Hepatocyte (in vitro differentiated cells): ENCODE data around the gene EXOC3L4. TPM values are rescaled to one million over a fixed set of nuclear protein-coding genes. Genes with fewer than 3 reads are reported as not detected.

ENCODE experiments used
- DNase-seq: peaks from one replicate; pipeline ENCODE4 v3.0.0-alpha.2; 2016; ENCODE audit warnings: low spot score
- H2AFZ ChIP-seq: fragments of 200-600 bp; sonication (generic); 2 replicates; pipeline ENCODE4 v1.6.0; 2016; ENCODE audit warnings: antibody characterized with exemption, mild to moderate bottlenecking
- H3K27ac ChIP-seq: fragments of 200-600 bp; sonication (generic); 2 replicates; pipeline ENCODE4 v1.5.1; 2016; ENCODE audit warnings: mild to moderate bottlenecking
- H3K27me3 ChIP-seq: fragments of 200-600 bp; sonication (generic); 2 replicates; pipeline ENCODE4 v1.6.1; 2016
- H3K36me3 ChIP-seq: fragments of 200-600 bp; sonication (generic); replicated peaks from 2 replicates; pipeline ENCODE4 v1.5.1; 2016; ENCODE audit warnings: low read depth; ENCODE audit not compliant: insufficient read depth
- H3K4me1 ChIP-seq: fragments of 200-600 bp; sonication (generic); 2 replicates; pipeline ENCODE4 v1.5.1; 2016; ENCODE audit warnings: mild to moderate bottlenecking, moderate library complexity; ENCODE audit not compliant: insufficient read depth
- H3K4me2 ChIP-seq: fragments of 200-600 bp; sonication (generic); 2 replicates; pipeline ENCODE4 v1.6.0; 2016
- H3K4me3 ChIP-seq: fragments of 200-600 bp; sonication (generic); 2 replicates; pipeline ENCODE4 v1.5.1; 2016; ENCODE audit warnings: mild to moderate bottlenecking
- H3K79me2 ChIP-seq: fragments of 200-600 bp; sonication (generic); 2 replicates; pipeline ENCODE4 v1.6.0; 2017; ENCODE audit warnings: mild to moderate bottlenecking
- H3K9me2 ChIP-seq: fragments of 200-600 bp; sonication (generic); replicated peaks from 2 replicates; pipeline ENCODE4 v1.6.0; 2017; ENCODE audit warnings: mild to moderate bottlenecking; ENCODE audit not compliant: insufficient read depth
- H3K9me3 ChIP-seq: fragments of 200-600 bp; sonication (generic); 2 replicates; pipeline ENCODE4 v1.5.1; 2016; ENCODE audit warnings: low read depth, mild to moderate bottlenecking
- H4K20me1 ChIP-seq: fragments of 200-600 bp; sonication (generic); 2 replicates; pipeline ENCODE4 v1.6.0; 2016; ENCODE audit warnings: mild to moderate bottlenecking; ENCODE audit not compliant: insufficient read depth, poor library complexity, severe bottlenecking
- CTCF ChIP-seq: fragments of 200-600 bp; sonication (generic); IDR thresholded peaks from 2 replicates; pipeline ENCODE4 v1.5.1; 2016; ENCODE audit warnings: antibody characterized with exemption, mild to moderate bottlenecking; ENCODE audit not compliant: poor library complexity
- EZH2 ChIP-seq: fragments of 200-600 bp; sonication (generic); IDR thresholded peaks from 2 replicates; pipeline ENCODE4 v1.6.1; 2016; ENCODE audit warnings: antibody characterized with exemption, mild to moderate bottlenecking, borderline replicate concordance
- EZH2phosphoT487 ChIP-seq: fragments of 200-600 bp; sonication (generic); IDR thresholded peaks from one replicate; pipeline ENCODE4 v1.6.1; 2018; ENCODE audit warnings: antibody characterized with exemption, mild to moderate bottlenecking, low read depth, moderate library complexity; ENCODE audit not compliant: unreplicated experiment, severe bottlenecking
- WGBS: methylation state at CpG from one replicate; pipeline ENCODE4 v1.1.6; 2016; ENCODE audit warnings: low lambda C conversion rate; ENCODE audit errors: missing lambda C conversion rate; 5-methylcytosine and 5-hydroxymethylcytosine counted together
- polyA plus RNA-seq: library from polyadenylated mRNA; unstranded; fragments of >200 nt; fragmentation: Nextera tagmentation; extraction: Ambion mirVana; gene quantifications from 2 replicates; pipeline ENCODE4 v1.2.1, GENCODE V29; 2016
- total RNA-seq: library from RNA; depleted of rRNA; stranded (reverse); fragments of >200 nt; gene quantifications from 2 replicates; pipeline ENCODE4 v1.2.3, GENCODE V29; 2014

EXOC3L4 gene
- total and polyA plus RNA-seq, 2 experiments from 2014 or later = 35.3 to 40.3 TPM

GRCh38 chr14:103142721-103143302 lies 48.3 kb downstream of the EXOC3L4 start:
- Histone ChIP-seq H3K27ac (no peak overlapping the region), H3K36me3 (no peaks in the 10 kb centered on the region), H3K4me3 (no peak overlapping the region), H4K20me1 (no peaks in the 10 kb centered on the region), H3K79me2 (no peaks in the 10 kb centered on the region), H3K4me1 (peaks cover 20% of the 10 kb centered on the region), H2AFZ (no peak overlapping the region), H3K9me3 (no peaks in the 10 kb centered on the region), H3K4me2 (no peak overlapping the region), H3K9me2 (no peaks in the 10 kb centered on the region), H3K27me3 (no peaks in the 10 kb centered on the region)
- TF ChIP-seq CTCF (no peak), EZH2 (no peak), EZH2phosphoT487 (no peak)
- no peak for DNase-seq
- 74% methylated on average over 5 of the region's 5 CpGs for WGBS

- Histone ChIP-seq H3K9me3 (no peaks in the 10 kb centered on the region), H3K4me2 (no peak overlapping the region), H3K79me2 (no peaks in the 10 kb centered on the region), H3K4me1 (peaks cover 14% of the 10 kb centered on the region), H3K36me3 (no peaks in the 10 kb centered on the region), H3K27me3 (no peaks in the 10 kb centered on the region), H2AFZ (no peak overlapping the region), H4K20me1 (no peaks in the 10 kb centered on the region), H3K9me2 (no peaks in the 10 kb centered on the region), H3K27ac (peak overlapping the region; percentile 23), H3K4me3 (no peak overlapping the region)
- TF ChIP-seq EZH2 (no peak), EZH2phosphoT487 (no peak), CTCF (no peak)
- WGBS = 53% methylated on average over 6 of the region's 6 CpGs
- DNase-seq = no peak
Observed at GRCh38 chr14:103143506-103143905, 49.0 kb downstream of the EXOC3L4 start.

- peak; percentile 53 for DNase-seq
- TF ChIP-seq EZH2phosphoT487 (no peak), EZH2 (no peak), CTCF (no peak)
- Histone ChIP-seq H3K36me3 (no peaks in the 10 kb centered on the region), H3K9me3 (no peaks in the 10 kb centered on the region), H3K79me2 (no peaks in the 10 kb centered on the region), H3K4me2 (no peak overlapping the region), H4K20me1 (no peaks in the 10 kb centered on the region), H3K4me3 (no peak overlapping the region), H3K27ac (peak overlapping the region; percentile 37), H3K27me3 (no peaks in the 10 kb centered on the region), H3K4me1 (peaks cover 8% of the 10 kb centered on the region), H3K9me2 (no peaks in the 10 kb centered on the region), H2AFZ (no peak overlapping the region)
- 55% methylated on average over 4 of the region's 4 CpGs for WGBS
Observed at GRCh38 chr14:103144085-103144484, 49.6 kb downstream of the EXOC3L4 start.
